B cell (primary cell): ENCODE data around the gene ANK3. TPM values are rescaled to one million over a fixed set of nuclear protein-coding genes. Genes with fewer than 3 reads are reported as not detected.

Experiments
- ATAC-seq: fragments of 200-7000 bp; cut with Tn5 transposase; one replicate; pipeline ENCODE4 v1.10.0; 2021; ENCODE audit warnings: low read depth, mild to moderate bottlenecking, moderate number of reproducible peaks, moderate library complexity
- CTCF ChIA-PET: fragments of 350-600 bp; sonication (Branson Sonifier 250); formaldehyde crosslinking; loops from one replicate; lab custom pipeline; 2021; ENCODE audit warnings: antibody characterized with exemption, inconsistent platforms; lab: Charles Lee
- POLR2A ChIA-PET: fragments of 350-600 bp; sonication (Branson Sonifier 250); formaldehyde crosslinking; loops from one replicate; lab custom pipeline; 2021; ENCODE audit warnings: antibody characterized with exemption; lab: Charles Lee
- DNase-seq: peaks from one replicate; pipeline ENCODE4 v3.0.0; 2013
- H2AFZ ChIP-seq: 2 replicates; pipeline ENCODE4 v1.6.1; 2012; ENCODE audit warnings: mild to moderate bottlenecking, low read depth, low read length; ENCODE audit not compliant: insufficient read depth, poor library complexity, severe bottlenecking
- H3K27ac ChIP-seq, 2 donors: 1 replicate in 1 of 2; 2 replicates in 1 of 2; pipeline ENCODE4 v1.5.1; 2012 to 2013; ENCODE audit warnings: low read length in 2 of 2, mild to moderate bottlenecking in 2 of 2, moderate library complexity in 1 of 2
- H3K27me3 ChIP-seq, 4 experiments: fragments of 200-600 bp in 1 of 4; sonication (generic) in 1 of 4; replicated peaks in 1 of 4; 1 replicate in 2 of 4; 2 replicates in 2 of 4; pipeline versions ENCODE4 v1.6.1 to v1.7.0; 2013 to 2016; ENCODE audit warnings: low read length in 3 of 4, mild to moderate bottlenecking in 2 of 4, mixed read lengths in 1 of 4, moderate library complexity in 1 of 4; ENCODE audit not compliant: insufficient read depth in 4 of 4, control insufficient read depth in 3 of 4; ENCODE audit errors: control extremely low read depth in 1 of 4
- H3K36me3 ChIP-seq, 2 experiments: replicated peaks in 1 of 2; 1 replicate in 1 of 2; 2 replicates in 1 of 2; pipeline versions ENCODE4 v1.6.1 to v1.7.1; 2013; ENCODE audit warnings: low read length in 1 of 2; ENCODE audit not compliant: insufficient read depth in 2 of 2, control insufficient read depth in 1 of 2; ENCODE audit errors: control extremely low read depth in 1 of 2, extremely low read depth in 1 of 2
- H3K4me1 ChIP-seq, 2 donors: fragments of 200-600 bp in 1 of 2; sonication (generic) in 1 of 2; 1 replicate in 1 of 2; 2 replicates in 1 of 2; pipeline versions ENCODE4 v1.5.1 to v1.6.1; 2013 to 2017; ENCODE audit warnings: low read length in 2 of 2; ENCODE audit not compliant: control insufficient read depth in 2 of 2, insufficient read depth in 2 of 2
- H3K4me2 ChIP-seq: replicated peaks from 2 replicates; pipeline ENCODE3; 2012; ENCODE audit warnings: mild to moderate bottlenecking, low read depth, low read length; ENCODE audit not compliant: poor library complexity, severe bottlenecking
- H3K4me3 ChIP-seq, 5 experiments: fragments of 200-600 bp in 1 of 5; sonication (generic) in 1 of 5; 1 replicate in 3 of 5; 2 replicates in 2 of 5; pipeline versions ENCODE4 v1.5.1 to v1.7.0; 2011 to 2016; ENCODE audit warnings: low read length in 4 of 5, mild to moderate bottlenecking in 4 of 5, low read depth in 2 of 5, control low read depth in 1 of 5, moderate library complexity in 1 of 5; ENCODE audit not compliant: insufficient read depth in 1 of 5; ENCODE audit errors: control extremely low read depth in 1 of 5, extremely low read depth in 1 of 5
- H3K79me2 ChIP-seq: fragments of 200-600 bp; sonication (generic); one replicate; pipeline ENCODE4 v1.6.0; 2016; ENCODE audit warnings: low read length; ENCODE audit not compliant: control insufficient read depth, insufficient read depth
- H3K9ac ChIP-seq: fragments of 200-600 bp; sonication (generic); 2 replicates; pipeline ENCODE4 v1.6.1; 2017; ENCODE audit warnings: mild to moderate bottlenecking, low read length, moderate library complexity
- H3K9me3 ChIP-seq, 3 donors: one replicate each; pipeline versions ENCODE4 v1.6.1 to v1.7.1; 2013; ENCODE audit warnings: low read length in 2 of 3; ENCODE audit not compliant: control insufficient read depth in 2 of 3, insufficient read depth in 1 of 3; ENCODE audit errors: control extremely low read depth in 1 of 3
- H4K20me1 ChIP-seq: 2 replicates; pipeline ENCODE4 v1.6.0; 2012; ENCODE audit warnings: mild to moderate bottlenecking, low read length; ENCODE audit not compliant: insufficient read depth, control insufficient read depth, poor library complexity, severe bottlenecking
- H3K27ac Mint-ChIP-seq: one replicate; pipeline ENCODE4 v1.8.0; 2021; ENCODE audit warnings: mixed read lengths
- H3K27me3 Mint-ChIP-seq: one replicate; pipeline ENCODE4 v1.8.0; 2021; ENCODE audit warnings: mixed read lengths
- H3K4me1 Mint-ChIP-seq: one replicate; pipeline ENCODE4 v1.8.0; 2021; ENCODE audit warnings: mixed read lengths
- H3K4me3 Mint-ChIP-seq: one replicate; pipeline ENCODE4 v1.8.0; 2021; ENCODE audit warnings: mixed read lengths
- H3K9me3 Mint-ChIP-seq: one replicate; pipeline ENCODE4 v1.8.0; 2022; ENCODE audit warnings: mixed read lengths; ENCODE audit not compliant: insufficient read depth
- CTCF ChIP-seq: fragments of 200-600 bp; IDR thresholded peaks from one replicate; pipeline ENCODE4 v1.8.0; 2022; ENCODE audit warnings: antibody characterized with exemption, mild to moderate bottlenecking
- EZH2 ChIP-seq: IDR thresholded peaks from 2 replicates; pipeline ENCODE4 v1.6.1; 2012; ENCODE audit warnings: borderline replicate concordance, low read depth, mild to moderate bottlenecking, moderate library complexity, low read length; ENCODE audit not compliant: insufficient read depth, poor library complexity, severe bottlenecking
- WGBS: methylation state at CpG from one replicate; pipeline ENCODE4 v1.1.5; 2013; ENCODE audit warnings: missing lambda C conversion rate; ENCODE audit not compliant: insufficient coverage; 5-methylcytosine and 5-hydroxymethylcytosine counted together
- intact Hi-C: fragments of 100-400 bp; cut with micrococcal nuclease; formaldehyde crosslinking; loops from one replicate; pipeline ENCODE4 v1.10.0; 2022
- polyA plus RNA-seq: library from polyadenylated mRNA; depleted of rRNA; stranded (reverse); fragments of >200 nt; gene quantifications from 2 replicates; pipeline ENCODE4 v1.2.3, GENCODE V29; 2012
- total RNA-seq, 2 donors: library from RNA; stranded (reverse); fragments of 120-200 nt in 1 of 2; gene quantifications; 1 replicate in 1 of 2; 2 replicates in 1 of 2; pipeline versions ENCODE4 v1.2.3 to v1.2.4, GENCODE V29; 2013 to 2022

Gene ANK3
- total and polyA plus RNA-seq, 2 donors (not counting 1 experiment from before 2014, with no cell fraction given) = 4.9 to 21.6 TPM

GRCh38 chr10:60237977-60238758, 151.5 kb downstream of the ANK3 start:
- ChIA-PET CTCF (interaction anchor here (0.6 to 6.3 kb wide), 48 partner anchors 9 to 1495 kb away, joined by 3 to 257 read pairs (median 5); partner anchors contain the start of gene CCDC6), POLR2A (interaction anchor here (1.1 kb wide), 1 partner anchor 195 kb away, joined by 3 read pairs; no protein-coding TSS in a partner anchor)
- DNase-seq = peak; percentile 68

More at GRCh38 chr10:60237977-60238758, 151.5 kb downstream of the ANK3 start:
- H4K20me1 ChIP-seq = no peaks in the 10 kb centered on the region
- no peaks in the 10 kb centered on the region for H3K79me2 ChIP-seq
- H3K4me2 ChIP-seq = peak overlapping the region; percentile 66
- peak overlapping the region; percentile 74 for H3K4me3 Mint-ChIP-seq
- peak; percentile 40 for ATAC-seq
- peak overlapping the region in 4 of 5 experiments; percentile 32 to 68 (median 52) for H3K4me3 ChIP-seq
- peaks cover 56 to 57% of the 10 kb centered on the region in 2 donors for H3K4me1 ChIP-seq
- peak overlapping the region; percentile 63 for H3K9ac ChIP-seq
- H3K4me1 Mint-ChIP-seq = peaks cover 56% of the 10 kb centered on the region
- no peaks in the 10 kb centered on the region for H3K36me3 ChIP-seq
- H3K27me3 ChIP-seq = no peaks in the 10 kb centered on the region
- WGBS = 33% methylated on average over 1 of the region's 6 CpGs
- peaks cover 0 to 3% (median 0%) of the 10 kb centered on the region in 3 donors for H3K9me3 ChIP-seq
- intact Hi-C loops = loop anchor here (1.0 to 10.0 kb wide), 17 partner anchors 23 to 1973 kb away; partner anchors contain the start of genes CDK1, CISD1, IPMK and RHOBTB1
- H2AFZ ChIP-seq = peak overlapping the region; percentile 63
- H3K27me3 Mint-ChIP-seq = no peaks in the 10 kb centered on the region
- TF ChIP-seq EZH2 = no peak
- TF ChIP-seq CTCF = peak; percentile 49
- H3K27ac Mint-ChIP-seq = peak overlapping the region; percentile 92
- peak overlapping the region; percentile 83 to 93 for H3K27ac ChIP-seq
- no peaks in the 10 kb centered on the region for H3K9me3 Mint-ChIP-seq
